ENCODE measurements around the gene MAD1L1.

DNA sequence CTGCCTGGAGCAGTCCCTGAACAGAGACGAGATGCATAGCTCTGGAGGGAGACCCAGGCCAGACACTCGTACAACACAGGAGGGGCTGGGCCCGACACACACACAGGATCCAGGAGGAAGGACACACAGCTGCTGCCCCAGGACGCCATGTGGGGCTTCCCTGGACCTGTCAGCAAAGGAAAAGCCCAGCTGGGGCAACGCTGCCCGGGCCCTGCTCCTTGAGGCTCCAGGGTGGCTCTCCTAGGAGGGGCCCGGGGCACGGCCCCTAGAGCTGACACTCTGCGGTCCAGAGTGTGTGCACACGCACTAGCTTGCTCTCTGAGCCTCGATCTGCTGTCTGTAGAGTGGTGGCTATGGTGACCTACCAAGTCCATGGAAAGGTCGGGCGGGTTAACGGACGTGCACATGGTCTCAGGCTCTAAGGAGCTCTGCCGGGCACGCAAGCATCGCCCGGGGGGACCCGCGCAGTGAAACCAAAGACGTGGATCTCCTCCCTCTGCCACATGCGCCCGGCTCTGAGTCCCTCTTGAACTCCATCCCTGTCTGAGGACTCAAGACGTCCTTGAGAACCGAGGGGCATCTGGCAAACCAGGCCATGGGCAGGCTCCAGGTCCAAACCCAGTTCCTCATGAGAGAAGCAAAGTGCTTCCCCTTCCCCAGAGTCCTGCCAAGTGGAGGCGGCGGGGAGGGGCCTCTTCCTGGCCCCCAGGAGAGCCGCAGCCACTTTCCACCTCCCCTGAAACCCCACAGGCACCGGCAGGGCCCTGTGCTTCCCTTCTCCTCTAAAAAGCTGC lies 283.7 kb downstream of the MAD1L1 start:
- TF ChIP-seq, protein P1, sequence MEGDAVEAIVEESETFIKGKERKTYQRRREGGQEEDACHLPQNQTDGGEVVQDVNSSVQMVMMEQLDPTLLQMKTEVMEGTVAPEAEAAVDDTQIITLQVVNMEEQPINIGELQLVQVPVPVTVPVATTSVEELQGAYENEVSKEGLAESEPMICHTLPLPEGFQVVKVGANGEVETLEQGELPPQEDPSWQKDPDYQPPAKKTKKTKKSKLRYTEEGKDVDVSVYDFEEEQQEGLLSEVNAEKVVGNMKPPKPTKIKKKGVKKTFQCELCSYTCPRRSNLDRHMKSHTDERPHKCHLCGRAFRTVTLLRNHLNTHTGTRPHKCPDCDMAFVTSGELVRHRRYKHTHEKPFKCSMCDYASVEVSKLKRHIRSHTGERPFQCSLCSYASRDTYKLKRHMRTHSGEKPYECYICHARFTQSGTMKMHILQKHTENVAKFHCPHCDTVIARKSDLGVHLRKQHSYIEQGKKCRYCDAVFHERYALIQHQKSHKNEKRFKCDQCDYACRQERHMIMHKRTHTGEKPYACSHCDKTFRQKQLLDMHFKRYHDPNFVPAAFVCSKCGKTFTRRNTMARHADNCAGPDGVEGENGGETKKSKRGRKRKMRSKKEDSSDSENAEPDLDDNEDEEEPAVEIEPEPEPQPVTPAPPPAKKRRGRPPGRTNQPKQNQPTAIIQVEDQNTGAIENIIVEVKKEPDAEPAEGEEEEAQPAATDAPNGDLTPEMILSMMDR (IDR thresholded peaks at IDR 0.05 in 8 of 11, conservative IDR thresholded peaks at IDR 0.05 in 3 of 11), result no peak
- TF ChIP-seq POLR2AphosphoS5 (IDR thresholded peaks at IDR 0.05), result no peak
